Measurements from ENCODE around the gene FRAT1. TPM values are rescaled to one million over a fixed set of nuclear protein-coding genes. Genes with fewer than 3 reads are reported as not detected.

The FRAT1 gene
- total RNA-seq, 2 donors from 2014 or later: 18.0 to 20.1 TPM

- H3K4me1 ChIP-seq (replicated peaks): peaks cover 8% of the 10 kb centered on the region
- no peak for DNase-seq (ENCODE audit: low spot score)
- intact Hi-C loops (cut with DNase I): no loop called here
- H3K27me3 ChIP-seq (replicated peaks; ENCODE audit: insufficient read depth): no peaks in the 10 kb centered on the region
- 2% methylated on average over 58 of the region's 83 CpGs for WGBS
- H3K36me3 ChIP-seq: no peaks in the 10 kb centered on the region
- TF ChIP-seq POLR2A (IDR thresholded peaks at IDR 0.05): no peak
- TF ChIP-seq POLR2AphosphoS5 (IDR thresholded peaks at IDR 0.05): peak; percentile 5
- peak overlapping the region; percentile 78 to 94 for H3K4me3 ChIP-seq
- H3K9me3 ChIP-seq: no peaks in the 10 kb centered on the region
- H3K27ac ChIP-seq: peak overlapping the region; percentile 98 to 99
Measured at GRCh38 chr10:97319671-97320479, 804 bp downstream of the FRAT1 start.

DNA sequence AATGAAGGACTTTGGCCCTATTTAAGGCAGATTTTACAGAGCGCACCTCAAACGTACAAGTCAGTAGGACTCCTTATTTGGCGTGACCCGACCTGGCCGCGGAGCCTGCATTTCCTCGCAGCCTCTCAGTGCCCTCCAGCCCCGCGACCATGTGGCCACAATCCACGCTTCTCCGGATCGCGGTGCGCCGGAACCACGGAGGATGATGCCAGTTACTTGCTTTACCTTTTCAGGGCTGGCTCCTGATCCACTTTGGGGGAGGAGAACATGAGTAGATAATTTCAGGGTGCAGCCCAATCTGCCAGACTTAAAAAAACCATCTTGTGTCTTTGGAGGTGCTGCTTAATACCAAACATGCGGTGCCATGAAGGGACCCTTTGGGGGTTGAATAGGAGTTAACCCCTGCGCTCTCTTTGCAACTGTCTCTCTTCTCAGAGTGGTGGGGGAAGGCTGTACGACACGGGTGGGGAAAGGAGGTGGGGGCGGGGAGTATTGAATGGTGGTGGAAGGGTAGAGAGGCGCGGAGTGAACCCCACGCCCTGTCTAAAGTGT, 1.5 kb downstream of the FRAT1 start:
- WGBS: 39% methylated on average over 24 of the region's 24 CpGs
- no peaks in the 10 kb centered on the region for H3K9me3 ChIP-seq
- peaks cover 8% of the 10 kb centered on the region for H3K4me1 ChIP-seq (replicated peaks)
- H3K4me3 ChIP-seq: peak overlapping the region; percentile 78 to 94
- no peaks in the 10 kb centered on the region for H3K36me3 ChIP-seq
- no peaks in the 10 kb centered on the region for H3K27me3 ChIP-seq (replicated peaks; ENCODE audit: insufficient read depth)
- no peak for DNase-seq (ENCODE audit: low spot score)
- intact Hi-C loops (cut with DNase I): no loop called here
- TF ChIP-seq POLR2AphosphoS5 (IDR thresholded peaks at IDR 0.05): no peak
- no peak for TF ChIP-seq POLR2A (IDR thresholded peaks at IDR 0.05)
- no peak for TF ChIP-seq CTCF (IDR thresholded peaks at IDR 0.05)
- H3K27ac ChIP-seq: peak overlapping the region; percentile 98 to 99

GRCh38 chr10:97321032-97321803, 2.1 kb downstream of the FRAT1 start:
- Histone ChIP-seq H3K4me1 (replicated peaks) (peaks cover 8% of the 10 kb centered on the region), H3K36me3 (no peaks in the 10 kb centered on the region), H3K9me3 (no peaks in the 10 kb centered on the region), H3K27me3 (replicated peaks; ENCODE audit: insufficient read depth) (no peaks in the 10 kb centered on the region), H3K4me3 (peak overlapping the region; percentile 78 to 94), H3K27ac (peak overlapping the region in 1 of 2 donors; percentile 99)
- intact Hi-C loops (cut with DNase I): no loop called here
- no peak for TF ChIP-seq CTCF (IDR thresholded peaks at IDR 0.05)
- no peak for TF ChIP-seq POLR2A (IDR thresholded peaks at IDR 0.05)
- no peak for TF ChIP-seq POLR2AphosphoS5 (IDR thresholded peaks at IDR 0.05)
- 47% methylated on average over 38 of the region's 38 CpGs for WGBS
- no peak for DNase-seq (ENCODE audit: low spot score)

DNA sequence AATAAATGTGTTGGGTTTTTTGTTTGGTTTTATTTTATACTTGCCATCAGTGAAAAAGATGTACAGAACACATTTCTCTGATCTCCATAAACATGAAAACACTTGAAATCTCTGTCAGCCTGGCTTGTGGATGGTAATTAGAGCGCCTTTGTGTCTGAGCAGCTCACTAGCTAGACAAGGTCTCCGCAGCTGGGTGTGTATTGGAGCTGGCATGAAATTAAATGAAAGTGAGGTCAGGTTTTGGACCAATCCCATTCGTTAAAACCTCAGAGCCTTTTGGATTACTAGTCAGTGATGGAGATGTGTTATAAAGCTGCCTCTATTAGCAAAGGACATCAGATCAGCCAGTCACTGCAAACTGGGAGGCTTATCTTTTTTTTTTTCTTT, 2.7 kb downstream of the FRAT1 start:
- no peak for DNase-seq (ENCODE audit: low spot score)
- WGBS: 62% methylated on average over 3 of the region's 3 CpGs
- TF ChIP-seq POLR2A (IDR thresholded peaks at IDR 0.05) (no peak), CTCF (IDR thresholded peaks at IDR 0.05) (no peak), POLR2AphosphoS5 (IDR thresholded peaks at IDR 0.05) (no peak)
- Histone ChIP-seq H3K27me3 (replicated peaks; ENCODE audit: insufficient read depth) (no peaks in the 10 kb centered on the region), H3K36me3 (no peaks in the 10 kb centered on the region), H3K9me3 (no peaks in the 10 kb centered on the region), H3K4me3 (no peak overlapping the region), H3K27ac (no peak overlapping the region), H3K4me1 (replicated peaks) (peaks cover 8% of the 10 kb centered on the region)
- intact Hi-C loops (cut with DNase I): no loop called here

DNA sequence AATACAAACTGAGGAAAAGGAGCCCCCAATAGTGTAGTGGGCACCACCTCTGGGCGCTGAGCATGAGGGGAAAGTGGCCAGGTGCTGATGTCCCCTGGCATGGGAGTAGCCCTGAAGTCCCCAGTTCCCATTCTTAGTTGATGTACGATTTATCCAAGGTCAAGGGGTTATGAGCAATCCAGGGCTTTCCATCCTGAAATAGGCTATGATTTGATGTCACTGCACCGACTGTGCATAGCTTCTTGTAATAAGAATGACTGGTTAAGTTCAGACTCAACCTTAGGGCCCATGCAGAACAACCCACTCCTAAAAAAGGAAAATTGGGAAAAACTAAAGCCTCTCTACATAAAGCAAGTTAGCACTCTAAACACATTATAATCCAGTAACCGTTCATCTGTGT, 4.4 kb downstream of the FRAT1 start:
- H3K4me3 ChIP-seq: no peak overlapping the region
- H3K4me1 ChIP-seq (replicated peaks): peaks cover 11% of the 10 kb centered on the region
- H3K27me3 ChIP-seq (replicated peaks; ENCODE audit: insufficient read depth): no peaks in the 10 kb centered on the region
- TF ChIP-seq POLR2A (IDR thresholded peaks at IDR 0.05) (no peak), POLR2AphosphoS5 (IDR thresholded peaks at IDR 0.05) (no peak), CTCF (IDR thresholded peaks at IDR 0.05) (no peak)
- no peaks in the 10 kb centered on the region for H3K9me3 ChIP-seq
- 91% methylated on average over 4 of the region's 4 CpGs for WGBS
- H3K27ac ChIP-seq: no peak overlapping the region
- no peak for DNase-seq (ENCODE audit: low spot score)
- intact Hi-C loops (cut with DNase I): no loop called here
- no peaks in the 10 kb centered on the region for H3K36me3 ChIP-seq

Data from prostate gland (tissue), 2 donors.